Measurements from ENCODE around the gene KRTAP1-4. TPM values are rescaled to one million over a fixed set of nuclear protein-coding genes. Genes with fewer than 3 reads are reported as not detected.
"Not testable (repeated sequence)": the region's sequence is repeated elsewhere in the genome, so short reads cannot be mapped to it uniquely, and the experiment has no call there.

KRTAP1-4 gene
- total RNA-seq, 2 donors from 2014 or later: not detected

GRCh38 chr17:41052566-41052965 is 22.6 kb upstream of the KRTAP1-4 start:
- no peak for ATAC-seq
- intact Hi-C loops (cut with DNase I): no loop called here
- DNase-seq: no peak

GRCh38 chr17:41049110-41049509 is 19.1 kb upstream of the KRTAP1-4 start:
- DNase-seq (no peak), ATAC-seq (no peak)
- intact Hi-C loops (cut with DNase I): no loop called here

GRCh38 chr17:41048441-41048840 is 18.4 kb upstream of the KRTAP1-4 start:
- intact Hi-C loops (cut with DNase I): no loop called here
- DNase-seq (no peak), ATAC-seq (no peak)

- ATAC-seq; DNase-seq; intact Hi-C loops (cut with DNase I): not testable (repeated sequence)
Measured at GRCh38 chr17:41046735-41047465, 16.9 kb upstream of the KRTAP1-4 start, which contains the start of gene KRTAP2-1. TSS of gene KRTAP2-1 (minus strand) at chr17:41047316. CDS start at chr17:41047267, 49 bp downstream.

GRCh38 chr17:41042953-41043352 is 13.0 kb upstream of the KRTAP1-4 start:
- intact Hi-C loops (cut with DNase I): no loop called here
- ATAC-seq: no peak
- DNase-seq: no peak

- peak in 1 of 2 donors; percentile 53 for ATAC-seq
- intact Hi-C loops (cut with DNase I); DNase-seq: not testable (repeated sequence)
Measured at GRCh38 chr17:41040783-41041571, 11.0 kb upstream of the KRTAP1-4 start, which contains the start of gene KRTAP1-1. TSS of gene KRTAP1-1 (minus strand) at chr17:41041450. CDS start at chr17:41041397, 53 bp downstream.

- no peak for DNase-seq
- ATAC-seq: no peak
- intact Hi-C loops (cut with DNase I): no loop called here
Measured at GRCh38 chr17:41037853-41038350, 7.9 kb upstream of the KRTAP1-4 start.

- ATAC-seq, DNase-seq: not testable (repeated sequence)
Measured at GRCh38 chr17:41034346-41034935, 4.4 kb upstream of the KRTAP1-4 start, which contains the start of gene KRTAP1-3. TSS of gene KRTAP1-3 (minus strand) at chr17:41034874. CDS start at chr17:41034821, 53 bp downstream.

GRCh38 chr17:41026715-41027471 is 3.1 kb downstream of the KRTAP1-4 start, which contains the start of gene KRTAP1-5:
TSS of gene KRTAP1-5 (minus strand) at chr17:41027208. CDS start at chr17:41027155, 53 bp downstream.
- no peak for DNase-seq
- intact Hi-C loops (cut with DNase I): no loop called here
- no peak for ATAC-seq

More at GRCh38 chr17:41034346-41034935, 4.4 kb upstream of the KRTAP1-4 start, which contains the start of gene KRTAP1-3:
- intact Hi-C loops (cut with DNase I): not testable (repeated sequence)

- intact Hi-C loops (cut with DNase I): no loop called here
- ATAC-seq (no peak), DNase-seq (no peak)
Measured at GRCh38 chr17:41024697-41025096, 5.3 kb downstream of the KRTAP1-4 start.

GRCh38 chr17:41020336-41020735 is 9.7 kb downstream of the KRTAP1-4 start:
- intact Hi-C loops (cut with DNase I): no loop called here
- ATAC-seq (no peak), DNase-seq (no peak)

GRCh38 chr17:41019415-41019814 is 10.6 kb downstream of the KRTAP1-4 start:
- DNase-seq (no peak), ATAC-seq (no peak)
- intact Hi-C loops (cut with DNase I): no loop called here

GRCh38 chr17:41018541-41018940 is 11.5 kb downstream of the KRTAP1-4 start:
- DNase-seq: no peak
- ATAC-seq: no peak
- intact Hi-C loops (cut with DNase I): no loop called here

GRCh38 chr17:41016578-41017215 is 13.3 kb downstream of the KRTAP1-4 start:
- no peak for ATAC-seq
- DNase-seq: no peak
- intact Hi-C loops (cut with DNase I): no loop called here

- ATAC-seq: no peak
- intact Hi-C loops (cut with DNase I): no loop called here
Measured at GRCh38 chr17:41015454-41015853, 14.5 kb downstream of the KRTAP1-4 start.

GRCh38 chr17:41013606-41014005 is 16.4 kb downstream of the KRTAP1-4 start:
- intact Hi-C loops (cut with DNase I): no loop called here
- DNase-seq: no peak
- no peak for ATAC-seq

More at GRCh38 chr17:41015454-41015853, 14.5 kb downstream of the KRTAP1-4 start:
- DNase-seq: no peak

- ATAC-seq: no peak
- intact Hi-C loops (cut with DNase I): no loop called here
- DNase-seq: no peak
Measured at GRCh38 chr17:41013181-41013580, 16.8 kb downstream of the KRTAP1-4 start.
